ENCODE measurements around the gene ADCY10. TPM values are rescaled to one million over a fixed set of nuclear protein-coding genes. Genes with fewer than 3 reads are reported as not detected.

ADCY10 gene
- 0.05 to 0.20 TPM (median 0.08 TPM) in 4 of 5 replicates, not detected in the other for total RNA-seq (2022; extraction: Qiagen RNA extraction)

DNA sequence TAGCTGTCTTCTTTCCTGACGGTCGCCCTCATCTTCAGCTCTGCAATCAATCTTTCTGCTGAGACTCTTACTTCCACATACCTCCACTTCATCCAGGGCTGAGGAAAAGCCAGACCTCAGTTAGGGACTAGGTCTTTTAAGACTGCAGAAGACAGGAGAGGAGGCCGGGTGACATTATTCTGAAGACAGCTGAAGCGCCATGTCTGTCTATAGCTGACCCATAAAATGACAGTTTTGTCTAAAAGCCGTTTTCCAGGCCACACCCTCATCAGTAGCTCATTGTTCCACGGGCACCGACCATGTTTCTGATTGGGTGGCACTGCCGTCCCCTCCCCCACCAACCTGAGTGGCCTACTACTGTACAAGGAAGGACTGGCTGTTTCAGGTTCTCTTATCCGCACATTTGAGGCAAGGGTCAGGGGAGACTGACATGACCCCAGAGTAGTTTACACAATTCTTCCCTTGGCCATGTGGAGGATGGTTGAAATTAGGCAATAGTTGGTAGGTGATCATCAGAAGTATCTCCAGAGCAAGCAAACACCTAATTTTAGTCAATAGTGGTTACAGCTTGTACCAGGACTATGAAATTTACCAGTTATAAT lies at the start of gene ADCY10:
Gene ADCY10, minus strand, starts transcription at position 240 of the 602 bp plus-strand sequence. CDS start 8,994 bp downstream, outside the sequence.

DNA sequence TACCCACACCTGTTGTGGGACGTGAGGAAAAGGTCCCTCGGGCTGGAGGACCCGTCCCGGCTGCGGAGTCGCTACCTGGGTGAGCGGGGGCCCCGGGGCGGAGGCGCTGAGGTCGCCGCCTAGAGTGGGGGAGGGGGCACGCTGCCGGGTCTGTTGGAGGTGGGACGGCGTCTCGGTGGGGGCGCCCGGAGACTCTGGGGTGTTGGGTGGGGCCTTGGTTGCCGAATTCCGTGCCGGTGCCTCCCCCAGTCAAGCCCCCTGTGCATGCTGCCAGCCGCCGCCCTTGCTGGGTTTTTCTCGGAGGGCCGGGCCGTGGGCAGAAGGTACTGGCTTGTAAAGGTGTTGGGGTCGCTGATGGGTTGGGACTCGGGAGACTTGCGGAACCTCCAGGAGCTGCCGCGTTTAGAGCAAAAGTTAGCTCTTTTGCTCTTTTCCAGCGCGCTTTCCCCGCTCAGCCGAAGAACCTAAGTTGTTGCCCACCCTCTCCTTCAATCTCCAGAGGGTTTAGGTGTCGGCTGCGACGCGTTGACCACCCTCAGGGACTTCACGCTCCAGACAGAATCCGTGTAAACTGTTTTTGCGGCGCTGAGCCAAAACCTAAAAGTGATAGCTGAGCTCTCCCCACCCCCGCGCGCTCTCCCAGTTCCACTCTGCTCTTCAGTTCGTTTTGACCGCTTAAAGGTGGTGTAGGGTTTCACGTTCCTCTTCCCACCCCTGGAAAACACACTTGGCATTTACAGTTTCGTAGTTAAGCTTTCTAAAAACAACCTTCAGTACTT lies 23.2 kb upstream of the ADCY10 start, which contains the start of gene MPC2:
Gene MPC2, minus strand, starts transcription at position 143 of the 779 bp plus-strand sequence. CDS start 1,231 bp downstream, outside the sequence.

GRCh38 chr1:167936068-167936929 lies 22.4 kb upstream of the ADCY10 start, which contains the start of gene DCAF6:
Gene DCAF6, plus strand, starts transcription at chr1:167936683. Its CDS starts 229 bp downstream, at chr1:167936912.

Other genes with a start within 250 kb of the ADCY10 start
- gene MPZL1, start 192.2 kb downstream of the ADCY10 start, total RNA-seq (2022; extraction: Qiagen RNA extraction) = 101 to 128 TPM (median 111 TPM) in 5 replicates
- 22.8 to 29.1 TPM (median 24.8 TPM) in 5 replicates for gene DCAF6, start 22.5 kb upstream of the ADCY10 start, total RNA-seq (2022; extraction: Qiagen RNA extraction)
- 48.5 to 84.2 TPM (median 71.2 TPM) in 5 replicates for gene MPC2, start 22.9 kb upstream of the ADCY10 start, total RNA-seq (2022; extraction: Qiagen RNA extraction)
- 9.5 to 17.8 TPM (median 15.2 TPM) in 5 replicates for gene GPR161, start 222.8 kb upstream of the ADCY10 start, total RNA-seq (2022; extraction: Qiagen RNA extraction)